T-helper 1 cell treated with Interleukin-12 subunit alpha and Interleukin-12 subunit beta and Interleukin-4 antibody, amounts not matched to agents 30 μg/mL and 1 μg/mL, for 36 hours (primary cell): Measurements from ENCODE around the gene STK35.

Experiments
- H3K27ac Mint-ChIP-seq: one replicate; pipeline ENCODE4 v1.8.0; 2021; ENCODE audit warnings: mild to moderate bottlenecking, mixed read lengths
- H3K27me3 Mint-ChIP-seq: one replicate; pipeline ENCODE4 v1.8.0; 2021; ENCODE audit warnings: low read depth, mixed read lengths
- H3K36me3 Mint-ChIP-seq: one replicate; pipeline ENCODE4 v1.8.0; 2021; ENCODE audit warnings: low read depth, mixed read lengths
- H3K4me1 Mint-ChIP-seq: one replicate; pipeline ENCODE4 v1.8.0; 2021; ENCODE audit warnings: low read depth, mixed read lengths
- H3K4me3 Mint-ChIP-seq: one replicate; pipeline ENCODE4 v1.8.0; 2021; ENCODE audit warnings: mild to moderate bottlenecking, moderate library complexity, mixed read lengths
- H3K9me3 Mint-ChIP-seq: one replicate; pipeline ENCODE4 v1.8.0; 2021; ENCODE audit warnings: mixed read lengths

The STK35 gene

DNA sequence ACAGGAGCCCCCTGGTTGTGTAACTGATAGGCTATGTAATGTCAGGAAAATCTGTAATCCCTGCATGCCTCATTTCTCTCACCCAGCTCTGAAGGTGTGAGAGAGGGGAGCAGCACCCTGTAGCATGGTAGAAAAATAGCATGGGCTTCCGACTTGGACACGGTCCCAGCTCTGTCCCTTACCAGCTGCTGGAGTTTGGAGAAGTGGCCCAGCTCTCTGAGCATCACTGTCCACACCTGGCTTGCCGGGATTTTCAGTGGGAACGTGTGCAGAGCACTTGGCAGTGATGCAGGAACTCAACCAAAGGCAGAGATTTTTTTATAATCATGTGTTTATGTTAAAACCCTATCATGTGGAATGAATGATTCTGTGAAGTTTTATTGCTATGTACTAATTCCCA, 34.6 kb downstream of the STK35 start:
- H3K9me3 Mint-ChIP-seq, result no peaks in the 10 kb centered on the region
- H3K4me1 Mint-ChIP-seq, result peaks cover 4% of the 10 kb centered on the region
- no peak overlapping the region for H3K27ac Mint-ChIP-seq
- H3K4me3 Mint-ChIP-seq, result no peak overlapping the region
- H3K36me3 Mint-ChIP-seq, result no peaks in the 10 kb centered on the region
- no peaks in the 10 kb centered on the region for H3K27me3 Mint-ChIP-seq

GRCh38 chr20:2137552-2138201, 36.0 kb downstream of the STK35 start:
- H3K36me3 Mint-ChIP-seq, result no peaks in the 10 kb centered on the region
- H3K4me3 Mint-ChIP-seq, result no peak overlapping the region
- H3K27ac Mint-ChIP-seq, result no peak overlapping the region

DNA sequence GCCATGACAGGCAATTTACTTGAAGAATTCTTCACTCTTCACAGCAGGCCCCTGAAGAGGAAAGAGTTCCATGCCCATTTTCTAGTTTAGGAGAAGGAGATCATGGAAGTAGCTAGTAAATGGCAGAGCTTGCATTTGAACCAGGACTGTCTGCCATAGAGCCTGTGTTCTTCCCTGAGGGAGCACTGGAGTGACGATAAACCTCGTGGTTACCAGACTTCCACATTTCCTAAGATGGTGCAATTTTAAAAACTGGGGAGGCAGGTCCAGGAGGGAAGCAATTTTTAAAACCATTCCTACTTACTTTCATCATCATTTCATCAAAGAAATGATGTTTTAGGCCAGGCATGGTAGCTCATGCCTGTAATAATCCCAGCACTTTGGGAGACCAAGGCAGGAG, 36.8 kb downstream of the STK35 start:
- Mint-ChIP-seq H3K4me1 (peaks cover 4% of the 10 kb centered on the region), H3K9me3 (no peaks in the 10 kb centered on the region), H3K27me3 (no peaks in the 10 kb centered on the region), H3K36me3 (no peaks in the 10 kb centered on the region), H3K27ac (no peak overlapping the region), H3K4me3 (no peak overlapping the region)

More at GRCh38 chr20:2137552-2138201, 36.0 kb downstream of the STK35 start:
- Mint-ChIP-seq H3K4me1 (peaks cover 4% of the 10 kb centered on the region), H3K27me3 (no peaks in the 10 kb centered on the region), H3K9me3 (no peaks in the 10 kb centered on the region)

DNA sequence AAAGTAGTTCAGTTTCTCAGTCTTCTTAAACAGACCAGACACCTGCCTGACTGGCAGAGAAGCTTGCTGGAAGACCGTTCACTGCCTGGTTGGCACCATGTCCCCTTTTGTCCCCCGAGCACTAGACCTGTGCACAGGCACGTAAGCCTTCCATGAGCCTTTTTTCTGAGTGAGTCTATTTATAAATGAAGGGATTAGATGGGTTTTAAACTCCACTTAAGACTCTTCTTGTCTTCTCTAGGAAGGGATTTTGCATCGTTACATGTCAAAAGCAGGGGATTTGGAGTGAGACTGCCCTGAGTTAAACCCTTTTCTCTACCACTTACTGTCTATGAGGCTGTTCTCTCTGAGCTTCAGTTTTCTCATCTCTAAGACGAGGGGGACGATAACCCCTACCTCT, 37.6 kb downstream of the STK35 start:
- Mint-ChIP-seq H3K4me1 (peaks cover 4% of the 10 kb centered on the region), H3K9me3 (no peaks in the 10 kb centered on the region), H3K27ac (no peak overlapping the region), H3K36me3 (peaks cover 2% of the 10 kb centered on the region), H3K27me3 (no peaks in the 10 kb centered on the region), H3K4me3 (no peak overlapping the region)

GRCh38 chr20:2139736-2140135, 38.1 kb downstream of the STK35 start:
- H3K27me3 Mint-ChIP-seq, result no peaks in the 10 kb centered on the region
- H3K27ac Mint-ChIP-seq, result no peak overlapping the region
- H3K9me3 Mint-ChIP-seq, result no peaks in the 10 kb centered on the region
- peaks cover 2% of the 10 kb centered on the region for H3K36me3 Mint-ChIP-seq
- H3K4me3 Mint-ChIP-seq, result no peak overlapping the region
- peaks cover 4% of the 10 kb centered on the region for H3K4me1 Mint-ChIP-seq

DNA sequence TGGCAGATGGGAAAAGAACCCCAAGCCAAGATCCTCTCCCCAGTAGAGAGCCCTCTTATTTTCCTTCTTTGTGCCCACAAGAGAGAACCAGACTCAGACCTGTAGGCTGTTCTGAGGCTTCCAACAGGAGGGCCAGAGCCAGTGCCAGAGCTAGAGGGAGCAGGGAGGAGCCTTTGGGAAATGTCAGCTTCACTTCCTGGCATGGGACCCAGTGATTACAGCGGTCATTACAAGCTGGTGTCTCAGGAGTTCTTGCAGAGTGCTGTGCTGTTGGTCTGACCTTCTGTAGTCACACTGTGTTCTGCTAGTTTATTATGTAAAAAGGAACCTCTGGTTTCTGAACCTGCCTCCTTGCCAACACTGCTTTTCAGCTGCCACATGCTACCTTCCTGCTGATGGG, 38.9 kb downstream of the STK35 start:
- Mint-ChIP-seq H3K36me3 (peaks cover 2% of the 10 kb centered on the region), H3K4me1 (peaks cover 4% of the 10 kb centered on the region), H3K27ac (no peak overlapping the region)

GRCh38 chr20:2141600-2142575, 40.3 kb downstream of the STK35 start:
- no peaks in the 10 kb centered on the region for H3K9me3 Mint-ChIP-seq
- no peak overlapping the region for H3K27ac Mint-ChIP-seq
- peaks cover 4% of the 10 kb centered on the region for H3K4me1 Mint-ChIP-seq
- no peaks in the 10 kb centered on the region for H3K27me3 Mint-ChIP-seq
- peaks cover 5% of the 10 kb centered on the region for H3K36me3 Mint-ChIP-seq
- H3K4me3 Mint-ChIP-seq, result no peak overlapping the region

More for the DNA sequence above, 38.9 kb downstream of the STK35 start:
- Mint-ChIP-seq H3K9me3 (no peaks in the 10 kb centered on the region), H3K4me3 (no peak overlapping the region), H3K27me3 (no peaks in the 10 kb centered on the region)

GRCh38 chr20:2142649-2143048, 41.0 kb downstream of the STK35 start:
- peaks cover 5% of the 10 kb centered on the region for H3K36me3 Mint-ChIP-seq
- H3K9me3 Mint-ChIP-seq, result no peaks in the 10 kb centered on the region
- H3K4me3 Mint-ChIP-seq, result no peak overlapping the region
- H3K4me1 Mint-ChIP-seq, result peaks cover 4% of the 10 kb centered on the region
- H3K27me3 Mint-ChIP-seq, result no peaks in the 10 kb centered on the region
- no peak overlapping the region for H3K27ac Mint-ChIP-seq

- Mint-ChIP-seq H3K4me3 (no peak overlapping the region), H3K36me3 (peaks cover 5% of the 10 kb centered on the region), H3K9me3 (no peaks in the 10 kb centered on the region)
Observed at GRCh38 chr20:2143594-2143993, 42.0 kb downstream of the STK35 start.

GRCh38 chr20:2144850-2145249, 43.2 kb downstream of the STK35 start:
- Mint-ChIP-seq H3K9me3 (no peaks in the 10 kb centered on the region), H3K4me1 (peaks cover 1% of the 10 kb centered on the region), H3K27me3 (no peaks in the 10 kb centered on the region), H3K4me3 (no peak overlapping the region), H3K27ac (no peak overlapping the region), H3K36me3 (peaks cover 5% of the 10 kb centered on the region)

More at GRCh38 chr20:2143594-2143993, 42.0 kb downstream of the STK35 start:
- Mint-ChIP-seq H3K27me3 (no peaks in the 10 kb centered on the region), H3K4me1 (peaks cover 1% of the 10 kb centered on the region), H3K27ac (no peak overlapping the region)

GRCh38 chr20:2145376-2145775, 43.7 kb downstream of the STK35 start:
- Mint-ChIP-seq H3K27me3 (no peaks in the 10 kb centered on the region), H3K9me3 (no peaks in the 10 kb centered on the region), H3K4me1 (peaks cover 1% of the 10 kb centered on the region), H3K27ac (no peak overlapping the region), H3K4me3 (no peak overlapping the region), H3K36me3 (peaks cover 5% of the 10 kb centered on the region)

DNA sequence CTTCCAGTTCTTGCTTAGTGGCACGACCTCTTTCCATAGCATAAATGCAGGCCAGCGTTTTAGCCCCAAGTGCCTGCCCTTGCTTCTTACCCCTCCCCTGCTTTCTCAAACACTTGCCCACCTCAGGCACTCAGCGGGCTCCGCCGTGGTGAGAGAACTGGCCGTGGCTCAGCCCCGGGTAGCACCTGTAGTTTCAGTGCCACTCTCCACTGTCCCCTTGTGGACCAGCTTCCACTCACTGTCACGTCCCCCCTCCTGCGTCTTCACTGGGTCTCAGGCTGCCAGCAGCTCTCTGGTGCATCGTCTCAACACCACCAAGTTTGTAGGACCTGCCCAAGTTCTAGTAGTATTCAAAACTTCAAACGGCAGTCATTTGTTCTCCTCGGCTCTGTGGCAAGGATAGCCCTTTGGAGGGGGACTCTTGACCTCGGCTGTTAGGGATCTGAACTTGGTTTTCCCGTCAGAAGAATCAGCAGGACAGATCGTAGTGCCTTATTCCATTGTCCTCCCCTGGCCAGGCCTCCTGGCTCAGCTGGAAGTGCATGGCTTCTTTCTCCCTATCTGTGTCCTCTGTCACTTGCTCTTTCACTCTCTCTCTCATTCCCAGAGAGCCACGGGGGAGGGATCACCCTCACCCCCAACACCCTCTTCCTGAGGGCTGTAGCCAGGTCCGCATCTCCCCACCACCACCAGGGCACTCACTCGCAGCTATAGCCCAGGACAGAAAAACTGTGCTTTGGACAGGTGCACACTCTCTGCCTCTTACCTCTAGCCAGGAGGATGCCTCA, 44.6 kb downstream of the STK35 start:
- Mint-ChIP-seq H3K4me3 (no peak overlapping the region), H3K27me3 (no peaks in the 10 kb centered on the region), H3K9me3 (no peaks in the 10 kb centered on the region), H3K36me3 (peaks cover 5% of the 10 kb centered on the region), H3K27ac (no peak overlapping the region), H3K4me1 (no peaks in the 10 kb centered on the region)

DNA sequence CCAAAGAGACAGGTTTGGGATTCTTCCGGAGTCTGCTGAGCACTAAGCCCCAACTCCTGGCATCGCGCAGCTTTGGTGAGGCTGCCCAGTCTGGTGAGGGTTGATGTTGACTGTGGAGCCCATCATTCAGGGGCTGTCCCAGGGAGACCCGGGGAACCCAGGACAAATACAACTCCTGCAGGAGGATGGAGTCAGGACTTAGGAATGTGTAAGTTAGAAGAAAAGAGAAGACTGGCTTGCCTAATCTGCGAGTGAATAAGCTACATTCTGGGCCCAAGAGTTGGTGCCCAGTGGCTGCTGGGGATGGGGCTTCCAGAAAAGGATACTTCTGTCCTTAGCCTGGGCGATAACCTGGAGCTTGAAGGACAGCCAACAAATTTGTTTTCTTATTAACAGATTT, 47.9 kb downstream of the STK35 start:
- H3K4me3 Mint-ChIP-seq, result no peak overlapping the region
- H3K9me3 Mint-ChIP-seq, result no peaks in the 10 kb centered on the region
- no peak overlapping the region for H3K27ac Mint-ChIP-seq
- no peaks in the 10 kb centered on the region for H3K27me3 Mint-ChIP-seq
- no peaks in the 10 kb centered on the region for H3K4me1 Mint-ChIP-seq
- H3K36me3 Mint-ChIP-seq, result peaks cover 3% of the 10 kb centered on the region

DNA sequence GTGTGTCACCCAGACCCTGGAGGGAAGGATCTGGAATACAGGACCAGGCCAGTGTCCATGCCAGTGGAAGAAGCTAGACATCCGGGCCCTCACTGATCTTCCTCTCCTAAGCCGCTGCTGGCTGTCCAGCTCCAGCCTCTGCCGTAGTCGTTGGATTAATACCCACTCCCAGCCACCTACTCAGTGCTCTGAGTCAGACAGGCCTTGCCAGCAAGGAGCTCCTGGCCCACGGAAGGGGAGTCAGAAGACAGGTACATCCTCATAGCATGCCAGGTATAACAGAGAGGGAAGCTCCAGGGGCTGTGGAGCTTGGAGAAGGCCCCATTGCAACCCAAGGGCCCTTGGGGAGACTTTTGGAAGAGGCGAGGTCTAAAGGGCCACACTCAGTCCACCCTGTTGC, 49.0 kb downstream of the STK35 start:
- Mint-ChIP-seq H3K27me3 (no peaks in the 10 kb centered on the region), H3K36me3 (peaks cover 3% of the 10 kb centered on the region), H3K27ac (no peak overlapping the region), H3K4me3 (no peak overlapping the region), H3K4me1 (no peaks in the 10 kb centered on the region), H3K9me3 (no peaks in the 10 kb centered on the region)
